GM18508 (cell line): Measurements from ENCODE around the gene PLSCR4.
A peak's percentile ranks its signal among the peaks of the same experiment; 100 is the strongest.

Source experiments
- ATAC-seq: cut with Tn5 transposase; IDR thresholded peaks from one replicate; pipeline ENCODE4 v1.9.1; 2021; ENCODE audit warnings: moderate number of reproducible peaks; ENCODE audit not compliant: insufficient read depth, unreplicated experiment

PLSCR4 gene

GRCh38 chr3:146196789-146197188 is 54.1 kb downstream of the PLSCR4 start:
- no peak for ATAC-seq

GRCh38 chr3:146195605-146196004 is 55.3 kb downstream of the PLSCR4 start:
- no peak for ATAC-seq

- no peak for ATAC-seq
Observed at GRCh38 chr3:146195030-146195429, 55.9 kb downstream of the PLSCR4 start.

GRCh38 chr3:146191051-146191450 is 59.9 kb downstream of the PLSCR4 start:
- no peak for ATAC-seq

GRCh38 chr3:146189519-146190173 is 61.3 kb downstream of the PLSCR4 start:
- ATAC-seq = peak; percentile 92

- ATAC-seq = no peak
Observed at GRCh38 chr3:146187334-146187950, 63.5 kb downstream of the PLSCR4 start.

- no peak for ATAC-seq
Observed at GRCh38 chr3:146184241-146185015, 66.5 kb downstream of the PLSCR4 start.

- ATAC-seq = no peak
Observed at GRCh38 chr3:146181216-146181615, 69.7 kb downstream of the PLSCR4 start.

GRCh38 chr3:146180376-146180775 is 70.5 kb downstream of the PLSCR4 start:
- ATAC-seq = no peak

- no peak for ATAC-seq
Observed at GRCh38 chr3:146178006-146178689, 72.8 kb downstream of the PLSCR4 start.

GRCh38 chr3:146177519-146177918 is 73.4 kb downstream of the PLSCR4 start:
- ATAC-seq = no peak

- ATAC-seq = no peak
Observed at GRCh38 chr3:146177072-146177471, 73.8 kb downstream of the PLSCR4 start.

GRCh38 chr3:146172586-146172985 is 78.3 kb downstream of the PLSCR4 start:
- ATAC-seq = no peak

GRCh38 chr3:146170591-146170990 is 80.3 kb downstream of the PLSCR4 start:
- ATAC-seq = no peak

GRCh38 chr3:146169891-146170290 is 81.0 kb downstream of the PLSCR4 start:
- ATAC-seq = no peak

GRCh38 chr3:146166826-146167225 is 84.1 kb downstream of the PLSCR4 start:
- ATAC-seq = no peak

- no peak for ATAC-seq
Observed at GRCh38 chr3:146166415-146166821, 84.5 kb downstream of the PLSCR4 start.

GRCh38 chr3:146165877-146166276 is 85.0 kb downstream of the PLSCR4 start:
- ATAC-seq = no peak

GRCh38 chr3:146164971-146165769 is 85.7 kb downstream of the PLSCR4 start:
- no peak for ATAC-seq

- ATAC-seq = no peak
Observed at GRCh38 chr3:146164506-146164905, 86.4 kb downstream of the PLSCR4 start.
